ENCODE data around the gene LYZL6. TPM values are rescaled to one million over a fixed set of nuclear protein-coding genes. Genes with fewer than 3 reads are reported as not detected.

Gene LYZL6
- total RNA-seq, 1 experiment from 2014 or later = not detected

DNA sequence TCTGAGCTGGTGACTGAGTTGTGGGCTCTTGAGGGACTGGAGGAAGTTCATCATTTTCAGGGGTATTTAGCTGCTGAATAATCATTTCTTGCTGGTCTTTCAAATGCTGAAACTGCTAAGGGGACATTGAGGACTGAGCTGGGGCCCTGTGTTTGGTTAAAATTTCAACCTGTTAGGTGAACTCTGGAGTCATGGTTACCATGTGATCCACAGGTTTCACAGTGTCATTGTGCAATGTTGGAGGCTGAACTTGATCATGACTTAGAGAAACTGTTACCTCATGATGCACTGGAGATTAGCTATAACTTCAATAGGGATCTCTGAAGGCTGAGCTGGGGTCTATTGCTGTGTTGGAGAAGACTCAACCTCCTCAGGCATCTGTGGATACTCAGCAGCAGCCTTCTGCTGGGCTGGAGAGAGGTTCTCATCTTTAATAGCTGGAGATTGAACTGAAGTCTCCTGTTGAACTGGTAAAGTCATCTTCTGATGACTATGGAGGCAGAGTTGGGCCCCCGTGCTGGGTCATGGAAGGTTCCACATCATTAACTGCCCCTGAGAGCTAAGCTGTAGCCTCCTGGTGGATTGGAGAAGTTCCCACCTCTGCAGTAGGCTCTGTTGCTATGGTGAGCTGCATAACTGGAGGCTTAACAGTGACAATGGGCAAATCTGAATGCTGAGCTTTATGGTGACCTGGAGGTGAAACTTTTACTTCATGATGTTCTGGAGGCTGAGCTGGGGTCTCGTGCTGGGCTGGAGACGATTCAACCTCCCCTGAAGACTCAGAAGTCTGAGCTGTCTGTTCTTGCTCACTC lies 28.2 kb downstream of the LYZL6 start:
- no peaks in the 10 kb centered on the region for H3K4me1 Mint-ChIP-seq
- TF ChIP-seq, protein P1, sequence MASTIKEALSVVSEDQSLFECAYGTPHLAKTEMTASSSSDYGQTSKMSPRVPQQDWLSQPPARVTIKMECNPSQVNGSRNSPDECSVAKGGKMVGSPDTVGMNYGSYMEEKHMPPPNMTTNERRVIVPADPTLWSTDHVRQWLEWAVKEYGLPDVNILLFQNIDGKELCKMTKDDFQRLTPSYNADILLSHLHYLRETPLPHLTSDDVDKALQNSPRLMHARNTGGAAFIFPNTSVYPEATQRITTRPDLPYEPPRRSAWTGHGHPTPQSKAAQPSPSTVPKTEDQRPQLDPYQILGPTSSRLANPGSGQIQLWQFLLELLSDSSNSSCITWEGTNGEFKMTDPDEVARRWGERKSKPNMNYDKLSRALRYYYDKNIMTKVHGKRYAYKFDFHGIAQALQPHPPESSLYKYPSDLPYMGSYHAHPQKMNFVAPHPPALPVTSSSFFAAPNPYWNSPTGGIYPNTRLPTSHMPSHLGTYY (CRISPR knock-in tag; IDR thresholded peaks at IDR 0.05) = no peak
- TF ChIP-seq TP53 (CRISPR knock-in tag; IDR thresholded peaks at IDR 0.05) (no peak), NR2C2 (CRISPR knock-in tag; IDR thresholded peaks at IDR 0.05) (no peak), GABPB1 (CRISPR knock-in tag; IDR thresholded peaks at IDR 0.05) (no peak), RELA (CRISPR knock-in tag; IDR thresholded peaks at IDR 0.05; ENCODE audit: borderline replicate concordance) (no peak), SP1 (CRISPR knock-in tag; conservative IDR thresholded peaks at IDR 0.05) (no peak), ZNF219 (CRISPR knock-in tag; IDR thresholded peaks at IDR 0.05; ENCODE audit: borderline replicate concordance) (no peak), SMAD3 (CRISPR knock-in tag; IDR thresholded peaks at IDR 0.05; ENCODE audit: borderline replicate concordance) (no peak)
- TF ChIP-seq, protein P2, sequence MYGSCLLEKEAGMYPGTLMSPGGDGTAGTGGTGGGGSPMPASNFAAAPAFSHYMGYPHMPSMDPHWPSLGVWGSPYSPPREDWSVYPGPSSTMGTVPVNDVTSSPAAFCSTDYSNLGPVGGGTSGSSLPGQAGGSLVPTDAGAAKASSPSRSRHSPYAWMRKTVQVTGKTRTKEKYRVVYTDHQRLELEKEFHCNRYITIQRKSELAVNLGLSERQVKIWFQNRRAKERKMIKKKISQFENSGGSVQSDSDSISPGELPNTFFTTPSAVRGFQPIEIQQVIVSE (CRISPR knock-in tag; IDR thresholded peaks at IDR 0.05; ENCODE audit: borderline replicate concordance) = no peak
- TF ChIP-seq, protein P3, sequence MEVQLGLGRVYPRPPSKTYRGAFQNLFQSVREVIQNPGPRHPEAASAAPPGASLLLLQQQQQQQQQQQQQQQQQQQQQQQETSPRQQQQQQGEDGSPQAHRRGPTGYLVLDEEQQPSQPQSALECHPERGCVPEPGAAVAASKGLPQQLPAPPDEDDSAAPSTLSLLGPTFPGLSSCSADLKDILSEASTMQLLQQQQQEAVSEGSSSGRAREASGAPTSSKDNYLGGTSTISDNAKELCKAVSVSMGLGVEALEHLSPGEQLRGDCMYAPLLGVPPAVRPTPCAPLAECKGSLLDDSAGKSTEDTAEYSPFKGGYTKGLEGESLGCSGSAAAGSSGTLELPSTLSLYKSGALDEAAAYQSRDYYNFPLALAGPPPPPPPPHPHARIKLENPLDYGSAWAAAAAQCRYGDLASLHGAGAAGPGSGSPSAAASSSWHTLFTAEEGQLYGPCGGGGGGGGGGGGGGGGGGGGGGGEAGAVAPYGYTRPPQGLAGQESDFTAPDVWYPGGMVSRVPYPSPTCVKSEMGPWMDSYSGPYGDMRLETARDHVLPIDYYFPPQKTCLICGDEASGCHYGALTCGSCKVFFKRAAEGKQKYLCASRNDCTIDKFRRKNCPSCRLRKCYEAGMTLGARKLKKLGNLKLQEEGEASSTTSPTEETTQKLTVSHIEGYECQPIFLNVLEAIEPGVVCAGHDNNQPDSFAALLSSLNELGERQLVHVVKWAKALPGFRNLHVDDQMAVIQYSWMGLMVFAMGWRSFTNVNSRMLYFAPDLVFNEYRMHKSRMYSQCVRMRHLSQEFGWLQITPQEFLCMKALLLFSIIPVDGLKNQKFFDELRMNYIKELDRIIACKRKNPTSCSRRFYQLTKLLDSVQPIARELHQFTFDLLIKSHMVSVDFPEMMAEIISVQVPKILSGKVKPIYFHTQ (CRISPR knock-in tag; IDR thresholded peaks at IDR 0.05) = no peak
- TF ChIP-seq, protein P4, sequence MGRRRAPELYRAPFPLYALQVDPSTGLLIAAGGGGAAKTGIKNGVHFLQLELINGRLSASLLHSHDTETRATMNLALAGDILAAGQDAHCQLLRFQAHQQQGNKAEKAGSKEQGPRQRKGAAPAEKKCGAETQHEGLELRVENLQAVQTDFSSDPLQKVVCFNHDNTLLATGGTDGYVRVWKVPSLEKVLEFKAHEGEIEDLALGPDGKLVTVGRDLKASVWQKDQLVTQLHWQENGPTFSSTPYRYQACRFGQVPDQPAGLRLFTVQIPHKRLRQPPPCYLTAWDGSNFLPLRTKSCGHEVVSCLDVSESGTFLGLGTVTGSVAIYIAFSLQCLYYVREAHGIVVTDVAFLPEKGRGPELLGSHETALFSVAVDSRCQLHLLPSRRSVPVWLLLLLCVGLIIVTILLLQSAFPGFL (CRISPR knock-in tag; IDR thresholded peaks at IDR 0.05; ENCODE audit: borderline replicate concordance) = no peak
- TF ChIP-seq, protein P5, sequence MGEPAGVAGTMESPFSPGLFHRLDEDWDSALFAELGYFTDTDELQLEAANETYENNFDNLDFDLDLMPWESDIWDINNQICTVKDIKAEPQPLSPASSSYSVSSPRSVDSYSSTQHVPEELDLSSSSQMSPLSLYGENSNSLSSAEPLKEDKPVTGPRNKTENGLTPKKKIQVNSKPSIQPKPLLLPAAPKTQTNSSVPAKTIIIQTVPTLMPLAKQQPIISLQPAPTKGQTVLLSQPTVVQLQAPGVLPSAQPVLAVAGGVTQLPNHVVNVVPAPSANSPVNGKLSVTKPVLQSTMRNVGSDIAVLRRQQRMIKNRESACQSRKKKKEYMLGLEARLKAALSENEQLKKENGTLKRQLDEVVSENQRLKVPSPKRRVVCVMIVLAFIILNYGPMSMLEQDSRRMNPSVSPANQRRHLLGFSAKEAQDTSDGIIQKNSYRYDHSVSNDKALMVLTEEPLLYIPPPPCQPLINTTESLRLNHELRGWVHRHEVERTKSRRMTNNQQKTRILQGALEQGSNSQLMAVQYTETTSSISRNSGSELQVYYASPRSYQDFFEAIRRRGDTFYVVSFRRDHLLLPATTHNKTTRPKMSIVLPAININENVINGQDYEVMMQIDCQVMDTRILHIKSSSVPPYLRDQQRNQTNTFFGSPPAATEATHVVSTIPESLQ (CRISPR knock-in tag; IDR thresholded peaks at IDR 0.05) = no peak
- TF ChIP-seq, protein P6, sequence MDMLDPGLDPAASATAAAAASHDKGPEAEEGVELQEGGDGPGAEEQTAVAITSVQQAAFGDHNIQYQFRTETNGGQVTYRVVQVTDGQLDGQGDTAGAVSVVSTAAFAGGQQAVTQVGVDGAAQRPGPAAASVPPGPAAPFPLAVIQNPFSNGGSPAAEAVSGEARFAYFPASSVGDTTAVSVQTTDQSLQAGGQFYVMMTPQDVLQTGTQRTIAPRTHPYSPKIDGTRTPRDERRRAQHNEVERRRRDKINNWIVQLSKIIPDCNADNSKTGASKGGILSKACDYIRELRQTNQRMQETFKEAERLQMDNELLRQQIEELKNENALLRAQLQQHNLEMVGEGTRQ (CRISPR knock-in tag; IDR thresholded peaks at IDR 0.05) = no peak
- DNase-seq (ENCODE audit: low spot score) (no peak), ATAC-seq (no peak)
- CTCF ChIA-PET = no interaction called here
- peaks cover 14% of the 10 kb centered on the region for H3K27me3 Mint-ChIP-seq (ENCODE audit: low read depth)
- H3K27ac Mint-ChIP-seq = no peak overlapping the region
- H3K36me3 Mint-ChIP-seq = peaks cover 15% of the 10 kb centered on the region
- H3K4me3 Mint-ChIP-seq = no peak overlapping the region
- peaks cover 63% of the 10 kb centered on the region for H3K9me3 Mint-ChIP-seq
- POLR2A ChIA-PET = no interaction called here

DNA sequence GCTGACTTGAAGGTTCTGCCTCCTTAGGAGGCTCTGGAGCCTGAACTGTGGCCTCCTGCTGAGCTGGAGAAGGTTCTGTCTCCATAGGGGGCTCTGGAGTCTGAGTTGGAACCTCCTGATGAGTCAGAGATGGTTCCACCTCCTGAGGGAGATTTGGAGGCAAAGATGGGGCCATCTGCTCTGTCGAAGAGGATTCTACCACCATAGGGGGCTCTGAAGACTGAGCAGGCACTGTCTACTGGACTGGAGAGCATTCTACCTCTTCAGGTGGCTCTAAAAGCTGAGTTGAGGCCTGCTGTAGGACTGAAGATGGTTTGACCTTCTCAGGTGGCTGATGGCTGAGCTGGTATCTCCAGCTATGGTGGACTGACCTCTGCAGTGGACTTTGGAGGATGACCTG lies 29.2 kb downstream of the LYZL6 start:
- H3K4me3 Mint-ChIP-seq = no peak overlapping the region
- H3K27ac Mint-ChIP-seq = no peak overlapping the region
- POLR2A ChIA-PET = no interaction called here
- CTCF ChIA-PET = interaction anchor here (1.4 kb wide), 1 partner anchor 55 kb away, joined by 4 read pairs; no protein-coding TSS in a partner anchor
- DNase-seq (ENCODE audit: low spot score) = no peak
- peaks cover 15% of the 10 kb centered on the region for H3K36me3 Mint-ChIP-seq
- peaks cover 72% of the 10 kb centered on the region for H3K9me3 Mint-ChIP-seq
- no peak for ATAC-seq
- no peaks in the 10 kb centered on the region for H3K4me1 Mint-ChIP-seq
- peaks cover 19% of the 10 kb centered on the region for H3K27me3 Mint-ChIP-seq (ENCODE audit: low read depth)
- TF ChIP-seq RELA (CRISPR knock-in tag; IDR thresholded peaks at IDR 0.05; ENCODE audit: borderline replicate concordance) (no peak), CREB1 (CRISPR knock-in tag; IDR thresholded peaks at IDR 0.05) (no peak), ELF4 (CRISPR knock-in tag; IDR thresholded peaks at IDR 0.05; ENCODE audit: low read depth) (no peak), CREM (CRISPR knock-in tag; IDR thresholded peaks at IDR 0.05) (no peak), TEAD1 (CRISPR knock-in tag; IDR thresholded peaks at IDR 0.05) (no peak), RORB (CRISPR knock-in tag; IDR thresholded peaks at IDR 0.05) (no peak), ETV6 (CRISPR knock-in tag; IDR thresholded peaks at IDR 0.05) (no peak)
- TF ChIP-seq, protein P2 (CRISPR knock-in tag; IDR thresholded peaks at IDR 0.05; ENCODE audit: borderline replicate concordance) = no peak
- TF ChIP-seq, protein P7, sequence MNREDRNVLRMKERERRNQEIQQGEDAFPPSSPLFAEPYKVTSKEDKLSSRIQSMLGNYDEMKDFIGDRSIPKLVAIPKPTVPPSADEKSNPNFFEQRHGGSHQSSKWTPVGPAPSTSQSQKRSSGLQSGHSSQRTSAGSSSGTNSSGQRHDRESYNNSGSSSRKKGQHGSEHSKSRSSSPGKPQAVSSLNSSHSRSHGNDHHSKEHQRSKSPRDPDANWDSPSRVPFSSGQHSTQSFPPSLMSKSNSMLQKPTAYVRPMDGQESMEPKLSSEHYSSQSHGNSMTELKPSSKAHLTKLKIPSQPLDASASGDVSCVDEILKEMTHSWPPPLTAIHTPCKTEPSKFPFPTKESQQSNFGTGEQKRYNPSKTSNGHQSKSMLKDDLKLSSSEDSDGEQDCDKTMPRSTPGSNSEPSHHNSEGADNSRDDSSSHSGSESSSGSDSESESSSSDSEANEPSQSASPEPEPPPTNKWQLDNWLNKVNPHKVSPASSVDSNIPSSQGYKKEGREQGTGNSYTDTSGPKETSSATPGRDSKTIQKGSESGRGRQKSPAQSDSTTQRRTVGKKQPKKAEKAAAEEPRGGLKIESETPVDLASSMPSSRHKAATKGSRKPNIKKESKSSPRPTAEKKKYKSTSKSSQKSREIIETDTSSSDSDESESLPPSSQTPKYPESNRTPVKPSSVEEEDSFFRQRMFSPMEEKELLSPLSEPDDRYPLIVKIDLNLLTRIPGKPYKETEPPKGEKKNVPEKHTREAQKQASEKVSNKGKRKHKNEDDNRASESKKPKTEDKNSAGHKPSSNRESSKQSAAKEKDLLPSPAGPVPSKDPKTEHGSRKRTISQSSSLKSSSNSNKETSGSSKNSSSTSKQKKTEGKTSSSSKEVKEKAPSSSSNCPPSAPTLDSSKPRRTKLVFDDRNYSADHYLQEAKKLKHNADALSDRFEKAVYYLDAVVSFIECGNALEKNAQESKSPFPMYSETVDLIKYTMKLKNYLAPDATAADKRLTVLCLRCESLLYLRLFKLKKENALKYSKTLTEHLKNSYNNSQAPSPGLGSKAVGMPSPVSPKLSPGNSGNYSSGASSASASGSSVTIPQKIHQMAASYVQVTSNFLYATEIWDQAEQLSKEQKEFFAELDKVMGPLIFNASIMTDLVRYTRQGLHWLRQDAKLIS (CRISPR knock-in tag; IDR thresholded peaks at IDR 0.05; ENCODE audit: borderline replicate concordance) = no peak
